ENCODE data around the gene PAPOLG. TPM values are rescaled to one million over a fixed set of nuclear protein-coding genes. Genes with fewer than 3 reads are reported as not detected.
"Not testable (repeated sequence)": the region's sequence is repeated elsewhere in the genome, so short reads cannot be mapped to it uniquely, and the experiment has no call there.

Gene PAPOLG
- total RNA-seq, 1 donor from 2014 or later: 14.7 TPM

DNA sequence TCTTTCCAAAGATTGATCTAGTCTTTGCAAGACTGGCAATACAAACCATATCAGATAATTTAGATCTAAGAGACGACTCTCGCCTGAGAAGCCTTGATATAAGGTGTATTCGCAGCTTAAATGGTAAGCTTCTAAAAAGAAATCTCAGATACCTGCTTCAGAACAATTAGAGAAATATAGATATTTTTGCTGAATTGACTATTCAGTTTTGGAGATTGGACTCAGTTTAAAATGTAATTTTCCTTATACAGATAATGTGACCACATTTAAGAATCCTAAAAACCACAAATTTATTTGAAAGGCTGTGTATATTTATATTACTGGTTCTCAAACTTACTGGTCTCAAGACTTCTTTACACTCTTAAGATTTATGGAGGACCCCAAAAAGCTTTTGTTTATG lies 15.4 kb downstream of the PAPOLG start:
- DNase-seq (ENCODE audit: low read depth): no peak

DNA sequence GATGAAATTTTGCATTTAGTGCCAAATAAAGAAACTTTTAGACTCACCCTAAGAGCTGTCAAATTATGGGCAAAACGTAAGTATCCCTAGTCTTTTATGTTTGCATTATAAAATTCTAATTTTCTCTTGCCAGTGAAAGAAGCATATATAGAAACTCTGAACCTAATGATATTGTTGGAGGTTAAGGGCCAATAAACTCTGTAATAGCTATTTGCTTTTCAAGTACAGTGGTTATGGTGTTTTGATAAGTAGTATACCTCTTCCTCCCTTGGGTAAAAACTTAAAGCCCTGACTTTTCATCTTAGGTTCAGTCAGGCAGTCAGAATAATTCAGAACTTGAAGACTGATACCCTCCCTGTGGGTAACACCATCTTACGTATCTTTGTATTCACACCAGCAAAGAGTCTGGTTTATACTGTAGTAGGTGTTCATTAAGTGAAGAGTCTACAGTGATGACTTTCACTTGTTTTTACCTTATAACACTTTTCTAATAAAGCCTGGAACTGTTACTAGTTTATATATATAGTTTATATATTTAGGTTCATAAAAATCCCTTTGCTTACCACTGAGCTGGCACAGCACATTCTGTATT lies 19.1 kb downstream of the PAPOLG start:
- no peak for DNase-seq (ENCODE audit: low read depth)

DNA sequence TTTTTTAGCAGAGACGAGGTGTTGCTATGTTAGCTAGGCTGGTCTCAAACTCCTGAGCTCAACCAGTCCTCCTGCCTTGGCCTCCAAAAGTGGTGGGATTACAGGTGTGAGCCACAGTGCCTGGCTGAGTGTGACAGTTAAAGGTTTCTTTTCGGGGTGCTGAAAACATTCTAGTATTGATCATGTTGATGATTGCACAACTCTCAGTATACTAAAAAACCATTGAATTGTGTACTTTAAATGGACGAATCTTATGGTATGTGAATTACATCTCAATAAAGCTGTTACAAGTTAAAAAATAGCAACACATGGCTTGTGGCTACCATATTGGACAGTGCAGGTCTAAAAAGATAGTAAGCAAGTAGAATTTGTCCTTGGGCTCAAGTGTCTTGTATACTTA lies 22.3 kb downstream of the PAPOLG start:
- DNase-seq (ENCODE audit: low read depth): no peak

DNA sequence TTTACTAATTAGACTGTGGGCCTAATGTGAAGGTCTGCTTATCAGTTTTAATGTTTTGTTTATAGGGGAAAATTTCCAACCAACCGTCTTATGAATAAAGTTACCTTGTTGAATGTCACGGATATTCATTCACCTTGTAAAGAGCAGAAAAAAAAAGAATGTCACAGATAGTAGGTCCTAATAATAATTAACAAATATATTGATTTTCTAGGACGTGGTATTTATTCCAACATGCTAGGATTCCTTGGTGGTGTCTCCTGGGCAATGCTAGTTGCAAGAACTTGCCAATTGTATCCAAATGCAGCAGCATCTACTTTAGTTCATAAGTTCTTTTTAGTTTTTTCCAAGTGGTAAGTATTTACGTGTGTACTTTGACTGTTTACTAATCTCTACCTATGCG lies 23.4 kb downstream of the PAPOLG start:
- no peak for DNase-seq (ENCODE audit: low read depth)

DNA sequence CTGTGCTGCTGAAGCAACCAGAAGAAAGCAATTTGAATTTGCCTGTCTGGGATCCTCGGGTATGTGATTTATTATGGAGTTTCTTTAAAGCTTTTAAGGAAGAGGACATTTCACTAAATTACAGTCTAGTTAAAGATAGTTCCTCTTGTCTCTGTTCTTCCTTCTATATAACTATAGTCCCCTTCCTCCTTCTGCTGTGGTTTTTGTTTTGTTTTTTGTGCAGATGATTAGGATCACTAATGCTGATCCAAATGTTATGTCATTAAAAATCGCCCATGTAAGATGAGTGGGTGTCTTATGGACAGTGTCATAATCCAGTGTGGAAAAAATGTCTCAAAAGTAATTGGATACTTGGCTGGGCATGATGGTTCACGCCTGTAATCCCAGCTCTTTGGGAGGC lies 24.7 kb downstream of the PAPOLG start:
- DNase-seq (ENCODE audit: low read depth): no peak

DNA sequence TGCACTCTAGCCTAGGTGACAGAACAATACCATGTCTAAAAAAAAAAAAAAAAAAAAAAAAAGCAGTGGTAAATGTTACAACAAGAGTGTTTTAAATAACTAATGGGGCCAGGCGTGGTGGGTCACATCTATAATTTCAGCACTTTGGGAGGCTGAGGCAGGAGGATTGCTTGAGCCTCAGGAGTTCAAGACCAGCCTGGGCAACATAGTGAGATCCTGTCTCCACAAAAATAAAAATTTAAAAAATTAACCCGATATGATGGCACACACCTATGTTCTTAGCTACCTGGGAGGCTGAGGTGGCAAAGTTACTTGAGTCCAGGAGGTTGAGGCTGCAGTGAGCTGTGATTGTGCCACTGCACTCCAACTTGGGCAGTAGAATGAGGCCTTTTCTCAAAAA lies 37.1 kb downstream of the PAPOLG start:
- no peak for DNase-seq (ENCODE audit: low read depth)

DNA sequence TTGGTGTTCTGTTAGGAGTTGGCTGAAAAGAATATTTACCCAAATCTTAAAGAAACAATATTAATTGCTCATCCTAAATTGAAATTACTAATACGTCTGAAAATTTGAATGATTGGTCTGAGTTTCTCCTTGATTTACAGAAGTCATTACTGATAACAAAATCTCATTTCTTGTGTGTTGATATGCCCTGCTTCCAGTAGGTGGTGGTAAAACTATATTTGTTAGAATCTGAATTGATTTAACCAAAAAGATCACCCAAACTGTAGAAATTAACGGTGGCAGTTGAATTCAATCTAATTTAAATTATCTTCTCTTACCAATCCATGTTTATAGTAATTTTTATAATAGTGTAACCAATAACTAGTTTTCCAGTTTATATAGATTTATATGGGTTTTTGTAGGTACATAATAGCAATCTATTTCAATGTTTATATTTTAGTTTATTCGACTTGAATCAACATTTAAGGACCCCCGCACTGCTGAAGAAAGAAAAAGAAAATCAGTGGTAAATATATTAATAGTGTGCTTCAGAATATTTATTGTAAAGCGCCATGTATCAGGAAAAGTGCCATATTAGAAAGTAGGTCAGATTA lies 38.3 kb downstream of the PAPOLG start:
- peak; percentile 19 for DNase-seq (ENCODE audit: low read depth)

DNA sequence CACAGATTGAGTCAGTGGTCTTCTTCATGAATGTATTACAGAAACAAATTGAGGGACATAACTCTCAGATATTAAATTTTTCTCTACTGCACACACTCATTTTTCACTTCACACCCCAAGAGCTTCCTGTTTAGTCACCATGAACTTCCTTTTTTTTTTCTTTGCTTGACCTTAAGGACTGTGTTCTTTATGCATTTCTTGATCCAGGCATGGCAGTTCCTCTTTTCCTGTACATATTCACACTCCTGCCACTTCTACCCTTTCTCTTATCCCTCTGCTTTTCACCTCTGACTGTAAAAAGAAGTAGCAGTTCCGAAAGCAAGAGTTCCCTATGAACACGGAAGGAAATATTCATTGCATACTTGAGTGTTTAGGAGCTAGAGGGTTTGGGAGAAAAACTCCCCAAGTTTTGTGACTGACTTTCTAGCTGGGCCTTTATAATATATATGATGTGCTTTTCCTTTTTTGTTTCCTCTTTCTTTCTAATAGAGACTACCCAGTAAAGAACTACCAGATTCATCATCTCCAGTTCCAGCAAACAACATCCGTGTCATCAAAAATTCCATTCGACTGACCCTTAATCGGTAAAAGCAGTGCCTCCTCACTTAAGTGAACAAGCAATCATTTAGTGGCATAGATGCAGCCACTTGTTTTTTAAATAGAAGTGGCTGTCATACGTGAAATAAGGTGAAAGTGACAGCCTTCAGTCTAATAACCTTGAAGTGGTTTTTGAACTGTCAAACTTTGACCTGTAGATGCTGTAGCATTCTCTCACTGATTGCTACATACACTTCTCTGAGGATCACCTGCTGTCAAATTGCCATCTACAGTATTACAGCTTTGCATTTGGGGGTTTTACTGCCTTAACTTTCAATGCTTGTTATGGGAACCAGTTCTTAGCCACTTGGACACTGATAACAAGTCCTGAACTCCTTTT lies 40.8 kb downstream of the PAPOLG start:
- no peak for DNase-seq (ENCODE audit: low read depth)

DNA sequence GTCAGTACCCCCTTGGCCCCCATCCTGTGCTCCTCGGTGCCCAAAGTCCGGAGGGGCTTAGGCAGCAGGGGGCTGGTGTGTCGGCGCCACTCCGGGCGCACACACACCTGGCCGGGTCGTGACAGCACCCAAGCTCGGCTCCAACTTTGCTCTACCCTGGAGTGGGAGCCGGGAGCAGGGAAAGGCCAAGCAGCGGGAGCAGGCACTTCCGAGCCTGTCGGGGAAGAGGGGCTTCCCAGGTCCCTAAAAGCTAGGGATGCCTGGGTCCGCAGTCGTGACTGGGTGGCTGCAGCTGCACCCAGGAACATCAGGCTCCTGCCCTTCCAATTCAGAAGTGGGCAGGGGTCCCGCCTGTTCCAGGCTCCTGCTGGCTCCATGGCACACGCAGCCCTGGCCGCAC lies 48.4 kb downstream of the PAPOLG start:
- DNase-seq (ENCODE audit: low read depth): no peak

DNA sequence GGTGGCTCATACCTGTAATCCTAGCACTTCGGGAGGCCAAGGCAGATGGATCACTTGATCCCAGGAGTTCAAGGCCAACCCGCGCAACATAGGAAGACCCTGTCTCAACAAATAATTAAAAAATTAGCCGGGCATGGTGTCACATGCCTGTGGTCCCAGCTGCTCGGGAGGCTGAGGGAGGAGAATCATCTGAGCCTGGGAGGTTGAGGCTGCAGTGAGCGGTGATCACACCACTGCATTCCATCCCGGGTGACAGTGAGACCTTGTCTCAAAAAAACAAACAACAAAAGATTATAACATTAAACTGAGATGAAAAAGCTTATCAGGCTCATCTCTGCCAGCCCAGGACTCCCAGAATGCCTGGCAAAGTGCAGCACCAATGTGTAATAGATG lies 50.5 kb downstream of the PAPOLG start:
- DNase-seq (ENCODE audit: low read depth): no peak

DNA sequence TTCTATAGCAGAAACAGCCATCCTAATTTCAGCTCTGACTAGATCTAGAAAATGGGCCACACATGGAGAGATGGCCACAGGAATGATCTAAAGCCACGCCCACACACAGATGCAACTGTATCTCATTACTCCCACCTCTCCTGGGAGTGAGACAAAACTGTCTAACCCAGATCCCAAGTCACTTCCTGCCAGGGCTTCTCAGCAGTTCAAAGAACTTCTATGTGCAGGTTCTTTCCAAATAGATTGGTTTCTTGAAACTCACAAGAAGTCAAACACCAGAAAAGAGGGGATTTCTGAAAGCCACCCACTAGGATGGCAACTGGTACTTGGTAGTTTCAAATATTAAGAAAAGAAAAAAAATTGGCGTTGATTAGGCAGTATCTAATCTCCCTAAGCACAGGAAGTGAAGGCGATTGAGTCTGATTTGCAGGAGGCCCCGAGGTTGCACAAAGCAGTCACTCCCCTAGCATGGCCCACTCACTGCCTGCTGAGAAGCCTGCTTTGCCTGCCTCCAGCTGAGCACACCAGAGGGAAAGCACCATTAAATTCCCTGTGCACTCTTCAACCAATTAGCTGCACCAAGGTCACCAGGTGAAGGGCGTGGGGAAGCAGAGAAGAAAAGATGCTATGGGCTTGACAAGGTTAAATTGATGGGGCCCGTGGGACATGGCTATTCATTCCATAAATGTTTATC lies 51.1 kb downstream of the PAPOLG start:
- DNase-seq (ENCODE audit: low read depth): peak; percentile 78

DNA sequence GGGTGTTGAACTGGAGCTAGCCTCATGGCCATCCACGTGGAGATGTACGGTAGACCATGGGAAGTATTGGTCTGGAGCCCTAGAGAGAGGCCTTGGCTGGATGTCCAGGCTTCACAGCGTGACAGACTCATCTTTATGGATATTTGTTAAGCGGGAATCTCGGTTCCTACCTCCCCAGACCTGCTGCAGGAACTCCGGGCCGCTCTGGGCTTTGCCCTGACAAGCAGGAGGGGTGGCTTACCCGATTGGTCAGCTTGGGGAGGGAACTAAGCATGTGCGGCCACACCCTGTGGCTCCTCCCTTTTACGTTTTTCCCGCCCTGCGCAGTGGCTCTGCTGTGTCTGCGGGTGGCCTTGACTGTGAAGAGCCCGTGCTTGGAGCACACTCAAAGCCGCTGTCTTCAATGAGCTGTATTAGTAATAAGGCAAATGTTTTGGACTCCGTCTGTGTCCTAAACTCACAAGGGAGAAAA lies 52.3 kb downstream of the PAPOLG start:
- DNase-seq (ENCODE audit: low read depth): no peak

DNA sequence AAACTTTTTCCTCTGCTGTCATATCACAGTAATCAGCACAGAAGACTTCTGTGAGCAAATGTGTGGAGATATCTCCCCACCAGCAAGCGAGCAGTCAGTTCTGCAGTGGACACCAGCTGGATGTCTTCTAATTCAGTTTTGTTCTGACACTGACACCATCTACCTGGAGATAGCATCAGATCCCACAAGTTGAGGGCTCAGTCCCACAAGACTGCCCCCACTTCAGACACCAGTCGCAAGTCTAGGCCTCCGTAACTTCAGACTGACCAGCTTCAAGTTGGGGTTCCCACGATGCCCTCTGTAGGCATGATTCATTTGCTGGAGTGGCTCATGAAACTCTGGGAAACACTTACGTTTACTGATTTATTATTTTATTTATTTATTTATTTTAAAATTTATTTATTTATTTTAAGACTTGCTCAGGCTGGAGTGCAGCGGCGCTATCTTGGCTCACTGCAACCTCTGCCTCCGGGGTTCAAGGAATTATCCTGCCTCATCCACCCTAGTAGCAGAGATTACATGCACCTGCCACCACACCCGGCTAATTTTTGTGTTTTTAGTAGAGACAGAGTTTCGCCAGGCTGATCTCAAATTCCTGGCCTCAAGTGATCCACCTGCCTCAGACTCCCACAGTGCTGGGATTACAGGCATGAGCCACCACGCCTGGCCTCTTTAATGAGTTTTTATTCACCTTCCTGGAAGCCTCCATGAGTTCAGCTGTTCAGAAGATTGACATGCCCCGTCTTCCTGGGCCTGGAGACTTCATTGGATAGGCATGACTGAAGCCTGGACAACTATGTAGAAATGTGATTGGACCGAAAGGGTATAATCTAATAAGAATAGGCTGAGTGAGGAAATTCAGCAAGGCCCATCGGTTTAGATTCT lies 55.7 kb downstream of the PAPOLG start:
- peak; percentile 12 for DNase-seq (ENCODE audit: low read depth)

DNA sequence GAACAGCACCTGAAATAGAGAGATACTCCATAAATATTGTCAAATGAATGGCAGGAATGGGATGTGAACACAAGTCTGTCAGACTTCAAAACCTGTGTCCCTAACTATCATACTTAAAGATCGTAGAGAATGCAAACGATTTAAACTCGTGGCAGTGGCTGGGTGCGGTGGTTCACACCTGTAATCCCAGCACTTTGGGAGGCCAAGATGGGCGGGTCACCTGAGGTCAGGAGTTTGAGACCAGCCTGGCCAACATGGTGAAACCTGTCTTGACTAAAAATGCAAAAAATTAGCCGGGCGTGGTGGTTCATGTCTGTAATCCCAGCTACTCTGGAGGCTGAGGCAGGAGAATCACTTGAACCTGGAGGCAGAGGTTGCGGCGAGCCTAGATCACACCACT lies 61.1 kb downstream of the PAPOLG start:
- DNase-seq (ENCODE audit: low read depth): not testable (repeated sequence)

DNA sequence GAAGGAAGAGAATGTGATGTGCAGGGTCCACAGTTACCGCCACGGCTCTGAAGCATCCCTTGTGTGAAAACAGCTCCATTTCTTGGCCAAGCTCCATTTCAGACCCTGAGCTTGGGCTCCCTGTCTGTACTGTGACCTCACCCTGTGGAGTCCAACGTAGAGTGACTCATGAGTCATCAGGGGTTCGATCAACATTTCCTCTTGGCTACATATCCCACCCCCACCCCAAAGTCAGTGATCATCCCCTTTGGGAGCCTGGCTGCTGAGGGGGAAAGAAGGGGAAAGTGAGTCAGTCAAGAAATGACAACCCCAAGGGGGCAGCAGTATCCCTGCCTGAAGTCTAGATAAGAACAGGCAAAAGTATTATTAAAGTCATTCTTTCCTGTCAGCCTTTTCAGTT lies 62.2 kb downstream of the PAPOLG start:
- no peak for DNase-seq (ENCODE audit: low read depth)

DNA sequence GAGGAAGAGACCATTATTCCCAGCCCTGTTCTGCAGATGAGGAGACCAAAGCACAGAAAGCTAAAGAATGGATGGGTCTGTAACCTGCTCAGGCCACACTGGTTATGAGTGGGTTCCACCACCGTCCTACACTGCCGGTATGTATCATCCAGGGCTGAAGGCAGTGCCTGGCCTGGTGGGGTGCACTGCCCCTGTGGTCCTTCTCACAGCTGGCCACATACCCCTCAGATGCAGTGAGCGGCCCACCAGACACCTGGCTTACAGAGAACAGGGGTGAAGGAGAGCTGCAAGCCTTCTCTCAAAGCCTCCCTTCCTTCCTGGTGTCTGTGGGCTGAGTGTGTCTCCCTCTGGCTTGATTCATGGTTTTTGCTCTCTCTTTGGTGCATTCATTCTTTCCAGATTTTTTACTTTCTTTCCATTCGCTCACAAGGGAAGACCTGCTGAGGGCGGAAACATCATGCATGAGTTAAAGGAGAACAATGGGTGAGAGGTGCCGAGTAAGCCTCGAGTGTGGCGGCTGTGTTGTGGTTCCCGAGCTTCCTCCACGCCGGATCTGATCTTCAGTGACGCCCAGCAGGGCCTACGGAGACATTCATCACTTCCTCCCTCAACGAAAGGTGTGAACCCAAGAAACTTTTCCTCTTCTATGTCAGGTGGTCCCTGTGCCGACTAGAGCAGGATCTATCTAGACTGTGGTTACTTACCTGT lies 63.2 kb downstream of the PAPOLG start:
- DNase-seq (ENCODE audit: low read depth): no peak

DNA sequence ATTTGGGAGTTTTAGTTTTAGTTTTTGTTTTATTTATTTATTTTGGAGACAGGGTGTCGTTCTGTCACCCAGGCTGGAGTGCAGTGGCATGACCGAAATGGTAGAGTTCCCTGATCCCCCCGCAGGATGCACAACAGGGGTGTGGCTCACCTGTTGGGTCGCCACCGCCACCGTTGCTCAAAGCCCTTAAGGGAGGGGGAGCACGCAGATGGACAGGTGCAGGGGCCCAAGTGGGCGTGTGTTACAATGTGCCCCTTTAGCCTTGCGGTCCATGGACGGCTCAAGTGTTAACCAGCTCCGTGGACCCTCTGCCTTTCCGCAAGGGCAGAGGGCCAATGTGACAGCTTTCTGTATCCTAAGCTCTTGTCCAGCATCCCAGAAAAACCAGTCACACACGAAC lies 63.9 kb downstream of the PAPOLG start:
- no peak for DNase-seq (ENCODE audit: low read depth)

DNA sequence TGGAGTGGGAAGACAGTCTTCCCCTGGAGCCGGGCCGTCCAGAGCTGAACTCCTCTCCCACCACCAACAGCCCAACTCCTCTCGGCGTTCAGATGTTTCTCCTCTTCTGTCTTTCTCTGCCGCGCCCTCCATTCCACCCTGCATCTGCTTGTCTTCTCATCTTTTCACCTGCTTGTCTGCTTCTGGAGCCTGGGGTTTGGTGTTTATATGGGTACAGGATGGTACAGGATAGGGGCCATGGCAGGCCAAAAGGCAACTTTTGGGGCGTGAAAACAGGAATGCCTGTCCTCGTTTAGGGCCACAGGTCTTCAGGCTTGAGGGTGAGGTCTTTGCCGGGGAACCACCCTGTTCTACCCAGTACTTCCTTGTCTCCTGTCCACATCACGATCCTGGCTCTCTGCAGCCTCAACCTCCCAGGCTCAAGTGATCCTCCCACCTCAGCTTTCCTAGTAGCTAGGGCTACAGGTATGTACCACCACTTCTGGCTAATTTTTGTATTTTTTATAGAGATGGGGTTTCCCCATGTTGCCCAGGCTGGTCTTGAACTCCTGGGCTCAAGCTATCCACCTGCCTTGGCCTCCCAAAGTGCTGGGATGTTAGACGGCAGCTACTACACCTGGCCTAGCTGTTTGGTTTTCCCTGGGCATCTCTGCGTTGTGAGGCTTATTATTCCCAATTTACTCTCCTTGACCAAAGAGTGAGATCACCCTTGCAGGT lies 64.5 kb downstream of the PAPOLG start:
- DNase-seq (ENCODE audit: low read depth): no peak

DNA sequence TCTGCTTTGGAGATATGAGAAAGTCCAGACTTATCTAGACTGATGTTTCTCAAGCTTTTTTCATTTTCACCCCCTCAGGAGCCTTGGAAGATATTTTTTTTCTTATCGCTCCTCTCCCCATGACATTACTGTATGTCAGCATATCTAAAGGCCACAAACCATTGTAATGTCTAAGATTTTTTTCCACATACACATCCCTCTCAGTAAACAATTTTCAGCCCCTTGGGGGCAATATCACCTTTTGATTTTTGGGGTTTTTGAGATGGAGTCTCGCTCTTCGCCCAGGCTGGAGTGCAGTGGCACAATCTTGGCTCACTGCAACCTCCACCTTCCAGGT lies 65.0 kb downstream of the PAPOLG start:
- DNase-seq (ENCODE audit: low read depth): no peak

Data from myocyte (in vitro differentiated cells).